GM18526 (cell line): ENCODE measurements around the gene STXBP5L.

Source experiments
- POLR2A ChIP-seq: IDR thresholded peaks from 3 replicates; pipeline ENCODE4 v1.6.1; 2011; ENCODE audit not compliant: insufficient read length; ENCODE audit errors: extremely low read depth

Gene STXBP5L

GRCh38 chr3:121467085-121467484, 559.1 kb downstream of the STXBP5L start:
- no peak for TF ChIP-seq POLR2A

DNA sequence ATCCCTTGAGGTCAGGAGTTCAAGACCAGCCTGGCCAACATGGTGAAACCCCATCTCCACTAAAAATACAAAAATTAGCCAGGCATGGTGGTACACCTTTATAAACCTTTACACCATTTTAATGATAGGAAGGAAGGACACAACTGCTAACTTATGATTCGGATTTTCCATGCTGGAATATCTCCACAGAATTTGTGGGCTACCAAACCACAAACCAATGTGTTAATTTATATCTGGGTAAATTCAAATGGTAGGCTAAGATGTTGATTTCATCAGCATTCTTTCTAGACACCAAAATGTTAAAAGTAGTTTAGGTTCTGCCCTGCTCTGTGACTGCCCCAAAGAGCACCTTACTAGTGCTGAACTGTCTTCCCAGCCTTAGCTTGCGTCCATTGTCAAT, 565.0 kb downstream of the STXBP5L start:
- TF ChIP-seq POLR2A = no peak
